GM12873 (cell line): ENCODE results near the gene NEURL2.

ENCODE experiments used
- TF ChIP-seq, protein P1 (sequence below): IDR thresholded peaks from 2 replicates; pipeline ENCODE4 v1.5.1; 2012; ENCODE audit warnings: low read depth, mild to moderate bottlenecking, moderate library complexity, low read length, control low read depth; ENCODE audit not compliant: insufficient read depth; ENCODE audit errors: missing control alignments

Gene NEURL2

GRCh38 chr20:45840700-45841198, 50.3 kb downstream of the NEURL2 start:
- TF ChIP-seq, protein P1, sequence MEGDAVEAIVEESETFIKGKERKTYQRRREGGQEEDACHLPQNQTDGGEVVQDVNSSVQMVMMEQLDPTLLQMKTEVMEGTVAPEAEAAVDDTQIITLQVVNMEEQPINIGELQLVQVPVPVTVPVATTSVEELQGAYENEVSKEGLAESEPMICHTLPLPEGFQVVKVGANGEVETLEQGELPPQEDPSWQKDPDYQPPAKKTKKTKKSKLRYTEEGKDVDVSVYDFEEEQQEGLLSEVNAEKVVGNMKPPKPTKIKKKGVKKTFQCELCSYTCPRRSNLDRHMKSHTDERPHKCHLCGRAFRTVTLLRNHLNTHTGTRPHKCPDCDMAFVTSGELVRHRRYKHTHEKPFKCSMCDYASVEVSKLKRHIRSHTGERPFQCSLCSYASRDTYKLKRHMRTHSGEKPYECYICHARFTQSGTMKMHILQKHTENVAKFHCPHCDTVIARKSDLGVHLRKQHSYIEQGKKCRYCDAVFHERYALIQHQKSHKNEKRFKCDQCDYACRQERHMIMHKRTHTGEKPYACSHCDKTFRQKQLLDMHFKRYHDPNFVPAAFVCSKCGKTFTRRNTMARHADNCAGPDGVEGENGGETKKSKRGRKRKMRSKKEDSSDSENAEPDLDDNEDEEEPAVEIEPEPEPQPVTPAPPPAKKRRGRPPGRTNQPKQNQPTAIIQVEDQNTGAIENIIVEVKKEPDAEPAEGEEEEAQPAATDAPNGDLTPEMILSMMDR, result no peak
